ENCODE data around the gene EEIG1. TPM values are rescaled to one million over a fixed set of nuclear protein-coding genes. Genes with fewer than 3 reads are reported as not detected.

The EEIG1 gene
- total and polyA plus RNA-seq, 2 experiments from 2014 or later = 11.2 to 22.4 TPM

- Mint-ChIP-seq H3K9me3 (no peaks in the 10 kb centered on the region), H3K36me3 (ENCODE audit: low read depth) (peaks cover 2% of the 10 kb centered on the region; the same call in 1 of the 3 replicates), H3K27me3 (ENCODE audit: insufficient read depth, low read depth, poor library complexity) (peaks cover 21% of the 10 kb centered on the region), H3K4me3 (no peak overlapping the region), H3K27ac (no peak overlapping the region), H3K4me1 (peaks cover 52% of the 10 kb centered on the region)
- Histone ChIP-seq H3K9me2 (ENCODE audit: insufficient read depth) (no peaks in the 10 kb centered on the region), H3K4me1 (ENCODE audit: insufficient read depth) (peaks cover 19% of the 10 kb centered on the region), H3K27ac (ENCODE audit: low read depth) (no peak overlapping the region), H3F3A (replicated peaks; ENCODE audit: low read depth) (0 out of 2 replicates have a peak, but pooled peaks cover 3% of the 10 kb centered on the region), H4K20me1 (replicated peaks; ENCODE audit: insufficient read depth) (peaks cover 19% of the 10 kb centered on the region), H3K79me2 (replicated peaks; ENCODE audit: insufficient read depth) (peaks cover 96% of the 10 kb centered on the region), H3K27me3 (ENCODE audit: insufficient read depth) (no peaks in the 10 kb centered on the region), H3K36me3 (ENCODE audit: insufficient read depth) (no peaks in the 10 kb centered on the region), H2AFZ (no peak overlapping the region), H3K4me3 (no peak overlapping the region), H3K4me2 (no peak overlapping the region)
- DNase-seq (ENCODE audit: low spot score) (no peak), ATAC-seq (no peak)
- TF ChIP-seq POLR2AphosphoS5 (IDR thresholded peaks at IDR 0.05; ENCODE audit: low read depth) = no peak
Observed at GRCh38 chr9:127958728-127959127, 22.1 kb downstream of the EEIG1 start.

- Histone ChIP-seq H3K4me2 (no peak overlapping the region), H3K9me2 (ENCODE audit: insufficient read depth) (no peaks in the 10 kb centered on the region), H3K79me2 (replicated peaks; ENCODE audit: insufficient read depth) (peaks cover 82% of the 10 kb centered on the region), H3K4me1 (ENCODE audit: insufficient read depth) (peaks cover 8% of the 10 kb centered on the region; the same call in 1 of the 2 replicates), H2AFZ (no peak overlapping the region), H3F3A (replicated peaks; ENCODE audit: low read depth) (0 out of 2 replicates have a peak, but pooled peaks cover 3% of the 10 kb centered on the region), H3K27ac (ENCODE audit: low read depth) (peak overlapping the region; percentile 47; the same call in 1 of the 2 replicates), H3K36me3 (ENCODE audit: insufficient read depth) (no peaks in the 10 kb centered on the region), H4K20me1 (replicated peaks; ENCODE audit: insufficient read depth) (peaks cover 14% of the 10 kb centered on the region), H3K27me3 (ENCODE audit: insufficient read depth) (no peaks in the 10 kb centered on the region), H3K4me3 (no peak overlapping the region)
- Mint-ChIP-seq H3K27me3 (ENCODE audit: insufficient read depth, low read depth, poor library complexity) (peaks cover 7% of the 10 kb centered on the region), H3K4me3 (peak overlapping the region; percentile 3; the same call in 1 of the 3 replicates), H3K27ac (peak overlapping the region; percentile 68), H3K4me1 (peaks cover 25% of the 10 kb centered on the region), H3K9me3 (no peaks in the 10 kb centered on the region), H3K36me3 (ENCODE audit: low read depth) (peaks cover 3% of the 10 kb centered on the region; the same call in 2 of the 3 replicates)
- ATAC-seq = peak; percentile 95
- TF ChIP-seq ZNF331 (CRISPR knock-in tag; IDR thresholded peaks at IDR 0.05; ENCODE audit: low read depth) (no peak), ZNF462 (CRISPR knock-in tag; IDR thresholded peaks at IDR 0.05) (no peak), POLR2AphosphoS5 (IDR thresholded peaks at IDR 0.05; ENCODE audit: low read depth) (no peak), CREB1 (CRISPR knock-in tag; IDR thresholded peaks at IDR 0.05; ENCODE audit: low read depth) (peak; percentile 35; the same call in 1 of the 2 replicates), ETS1 (IDR thresholded peaks at IDR 0.05) (no peak), CTCF (conservative IDR thresholded peaks at IDR 0.05; ENCODE audit: low read depth in 2 of 2) (peak; percentile 66 to 75)
- peak; percentile 96 for DNase-seq (ENCODE audit: low spot score)
Observed at GRCh38 chr9:127955294-127956015, 25.3 kb downstream of the EEIG1 start.
